OCI-LY1 (cell line): ENCODE results near the gene SLC2A13.
"Not testable (repeated sequence)": the region's sequence is repeated elsewhere in the genome, so short reads cannot be mapped to it uniquely, and the experiment has no call there.

Experiments
- H2AFZ ChIP-seq: fragments of 200-600 bp; sonication (generic), shearing (Covaris generic); 2 replicates; pipeline ENCODE4 v1.6.0; 2014; ENCODE audit warnings: antibody characterized with exemption, mild to moderate bottlenecking, low read length
- H3F3A ChIP-seq: fragments of 200-600 bp; sonication (generic), shearing (Covaris generic); 2 replicates; pipeline ENCODE4 v1.6.0; 2014; ENCODE audit warnings: mild to moderate bottlenecking, antibody characterized with exemption, low read length, moderate library complexity; ENCODE audit not compliant: insufficient read depth
- H3K27ac ChIP-seq: fragments of 200-600 bp; sonication (generic); 2 replicates; pipeline ENCODE4 v1.5.1; 2014; ENCODE audit warnings: low read length, mixed run types, mild to moderate bottlenecking, low read depth; ENCODE audit not compliant: poor library complexity, severe bottlenecking
- H3K27me3 ChIP-seq: fragments of 200-600 bp; sonication (generic); 2 replicates; pipeline ENCODE4 v1.6.0; 2014; ENCODE audit warnings: antibody characterized with exemption, mild to moderate bottlenecking, low read length, moderate library complexity; ENCODE audit not compliant: insufficient read depth
- H3K36me3 ChIP-seq: fragments of 200-600 bp; sonication (generic); 2 replicates; pipeline ENCODE4 v1.6.1; 2014; ENCODE audit warnings: mild to moderate bottlenecking, antibody characterized with exemption, low read length, moderate library complexity, mixed read lengths; ENCODE audit not compliant: insufficient read depth
- H3K4me1 ChIP-seq: fragments of 200-600 bp; sonication (generic); 2 replicates; pipeline ENCODE4 v1.5.1; 2014; ENCODE audit warnings: mild to moderate bottlenecking, low read length, moderate library complexity; ENCODE audit not compliant: insufficient read depth, severe bottlenecking
- H3K4me2 ChIP-seq: fragments of 200-600 bp; sonication (generic), shearing (Covaris generic); 2 replicates; pipeline ENCODE4 v1.6.1; 2014; ENCODE audit warnings: low read length
- H3K4me3 ChIP-seq: fragments of 200-600 bp; sonication (generic); 2 replicates; pipeline ENCODE4 v1.5.1; 2014; ENCODE audit warnings: low read length, low read depth, mild to moderate bottlenecking, mixed read lengths; ENCODE audit not compliant: poor library complexity, severe bottlenecking
- H3K79me2 ChIP-seq: fragments of 200-600 bp; shearing (Covaris generic); 2 replicates; pipeline ENCODE4 v1.6.1; 2016; ENCODE audit warnings: mixed run types, low read length, mixed read lengths; ENCODE audit not compliant: insufficient read depth
- H3K9ac ChIP-seq: fragments of 200-600 bp; sonication (generic), shearing (Covaris generic); 2 replicates; pipeline ENCODE4 v1.6.1; 2014; ENCODE audit warnings: mild to moderate bottlenecking, low read length, mixed read lengths
- H3K9me2 ChIP-seq: fragments of 200-600 bp; sonication (generic), shearing (Covaris generic); 2 replicates; pipeline ENCODE4 v1.6.1; 2014; ENCODE audit warnings: low read depth, mild to moderate bottlenecking, low read length, mixed read lengths
- H3K9me3 ChIP-seq: fragments of 200-600 bp; shearing (Covaris generic); 2 replicates; pipeline ENCODE4 v1.6.1; 2014; ENCODE audit warnings: low read length, mixed read lengths
- H4K20me1 ChIP-seq: fragments of 200-600 bp; sonication (generic), shearing (Covaris generic); 2 replicates; pipeline ENCODE4 v1.6.0; 2016; ENCODE audit warnings: mild to moderate bottlenecking, low read length; ENCODE audit not compliant: insufficient read depth
- EZH2 ChIP-seq: fragments of 200-600 bp; sonication (generic), shearing (Covaris generic); IDR thresholded peaks from 2 replicates; pipeline ENCODE4 v1.8.0; 2017; ENCODE audit warnings: borderline replicate concordance, mixed run types, mild to moderate bottlenecking, antibody characterized with exemption, low read length, moderate library complexity, mixed read lengths
- TF ChIP-seq, protein P1 (sequence below): fragments of 200-600 bp; sonication (generic), shearing (Covaris generic); IDR thresholded peaks from 2 replicates; pipeline ENCODE4 v1.5.1; 2017; ENCODE audit warnings: mild to moderate bottlenecking, antibody characterized with exemption, low read length, moderate library complexity, mixed read lengths

SLC2A13 gene

GRCh38 chr12:39928181-39928899, 177.5 kb downstream of the SLC2A13 start:
- no peaks in the 10 kb centered on the region for H3K36me3 ChIP-seq
- no peak overlapping the region for H3K9ac ChIP-seq
- H3K4me1 ChIP-seq = no peaks in the 10 kb centered on the region
- no peak overlapping the region for H2AFZ ChIP-seq
- no peaks in the 10 kb centered on the region for H3K79me2 ChIP-seq
- H3K9me2 ChIP-seq = no peaks in the 10 kb centered on the region
- no peaks in the 10 kb centered on the region for H4K20me1 ChIP-seq
- no peak overlapping the region for H3K4me2 ChIP-seq
- no peak overlapping the region for H3K27ac ChIP-seq
- no peaks in the 10 kb centered on the region for H3K27me3 ChIP-seq
- TF ChIP-seq, protein P1, sequence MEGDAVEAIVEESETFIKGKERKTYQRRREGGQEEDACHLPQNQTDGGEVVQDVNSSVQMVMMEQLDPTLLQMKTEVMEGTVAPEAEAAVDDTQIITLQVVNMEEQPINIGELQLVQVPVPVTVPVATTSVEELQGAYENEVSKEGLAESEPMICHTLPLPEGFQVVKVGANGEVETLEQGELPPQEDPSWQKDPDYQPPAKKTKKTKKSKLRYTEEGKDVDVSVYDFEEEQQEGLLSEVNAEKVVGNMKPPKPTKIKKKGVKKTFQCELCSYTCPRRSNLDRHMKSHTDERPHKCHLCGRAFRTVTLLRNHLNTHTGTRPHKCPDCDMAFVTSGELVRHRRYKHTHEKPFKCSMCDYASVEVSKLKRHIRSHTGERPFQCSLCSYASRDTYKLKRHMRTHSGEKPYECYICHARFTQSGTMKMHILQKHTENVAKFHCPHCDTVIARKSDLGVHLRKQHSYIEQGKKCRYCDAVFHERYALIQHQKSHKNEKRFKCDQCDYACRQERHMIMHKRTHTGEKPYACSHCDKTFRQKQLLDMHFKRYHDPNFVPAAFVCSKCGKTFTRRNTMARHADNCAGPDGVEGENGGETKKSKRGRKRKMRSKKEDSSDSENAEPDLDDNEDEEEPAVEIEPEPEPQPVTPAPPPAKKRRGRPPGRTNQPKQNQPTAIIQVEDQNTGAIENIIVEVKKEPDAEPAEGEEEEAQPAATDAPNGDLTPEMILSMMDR = no peak
- TF ChIP-seq EZH2 = no peak
- no peaks in the 10 kb centered on the region for H3K9me3 ChIP-seq
- no peak overlapping the region for H3K4me3 ChIP-seq
- no peaks in the 10 kb centered on the region for H3F3A ChIP-seq

- Histone ChIP-seq H3K27ac (no peak overlapping the region), H3K4me2 (no peak overlapping the region), H3K9me3 (no peaks in the 10 kb centered on the region), H3K9me2 (no peaks in the 10 kb centered on the region), H3K4me1 (no peaks in the 10 kb centered on the region), H3K79me2 (no peaks in the 10 kb centered on the region), H3K4me3 (no peak overlapping the region), H4K20me1 (no peaks in the 10 kb centered on the region), H2AFZ (no peak overlapping the region), H3F3A (no peaks in the 10 kb centered on the region), H3K36me3 (no peaks in the 10 kb centered on the region), H3K27me3 (no peaks in the 10 kb centered on the region), H3K9ac (no peak overlapping the region)
- TF ChIP-seq, protein P1 = no peak
- TF ChIP-seq EZH2 = no peak
These were observed 182.5 kb downstream of the SLC2A13 start for GRCh38 chr12:39923364-39923763.

DNA sequence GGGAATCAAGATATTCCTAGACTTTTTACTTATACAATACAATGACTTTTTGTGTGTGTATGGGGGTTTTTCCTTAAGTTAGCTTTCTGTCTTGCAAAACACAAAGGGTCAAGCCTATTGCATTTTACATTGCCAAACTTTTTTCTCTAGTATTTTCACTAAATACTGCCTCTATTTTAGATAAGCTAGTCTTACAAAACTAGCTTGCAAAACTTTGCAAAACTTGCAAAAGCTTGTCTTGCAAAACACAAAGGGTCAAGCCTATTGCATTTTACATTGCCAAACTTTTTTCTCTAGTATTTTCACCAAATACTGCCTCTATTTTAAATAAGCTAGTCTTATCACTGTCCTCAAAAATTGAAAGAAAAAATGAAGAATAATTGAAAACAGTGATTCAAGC, 183.3 kb downstream of the SLC2A13 start:
- not testable (repeated sequence) for H3K27ac ChIP-seq, H3K27me3 ChIP-seq, H3K9ac ChIP-seq, H4K20me1 ChIP-seq, H3K4me1 ChIP-seq, H3K36me3 ChIP-seq, H3K4me3 ChIP-seq, H3K4me2 ChIP-seq, H2AFZ ChIP-seq, H3K9me2 ChIP-seq, H3F3A ChIP-seq, H3K79me2 ChIP-seq, H3K9me3 ChIP-seq

GRCh38 chr12:39920647-39921046, 185.2 kb downstream of the SLC2A13 start:
- Histone ChIP-seq H2AFZ (no peak overlapping the region), H3K36me3 (no peaks in the 10 kb centered on the region), H3K79me2 (no peaks in the 10 kb centered on the region), H3K9ac (no peak overlapping the region), H3K9me2 (no peaks in the 10 kb centered on the region), H3F3A (no peaks in the 10 kb centered on the region), H4K20me1 (no peaks in the 10 kb centered on the region), H3K4me1 (no peaks in the 10 kb centered on the region), H3K27me3 (no peaks in the 10 kb centered on the region), H3K4me2 (no peak overlapping the region), H3K9me3 (no peaks in the 10 kb centered on the region), H3K4me3 (no peak overlapping the region), H3K27ac (no peak overlapping the region)
- TF ChIP-seq, protein P1 = no peak
- no peak for TF ChIP-seq EZH2
